ENCODE data around the gene ANAPC16.
A peak's percentile ranks its signal among the peaks of the same experiment; 100 is the strongest.

ANAPC16 gene

GRCh38 chr10:72274213-72274729 is 58.5 kb downstream of the ANAPC16 start:
- H3K36me3 ChIP-seq (ENCODE audit: insufficient read depth, low read length): peaks cover 25% of the 10 kb centered on the region
- TF ChIP-seq EZH2 (IDR thresholded peaks at IDR 0.05; ENCODE audit: borderline replicate concordance, low read length) (no peak), CTCF (IDR thresholded peaks at IDR 0.05; ENCODE audit: low read length) (no peak)
- no peaks in the 10 kb centered on the region for H3K9me3 ChIP-seq (ENCODE audit: low read length)
- no peaks in the 10 kb centered on the region for H3K9me2 ChIP-seq (ENCODE audit: low read depth, low read length)
- H3K79me2 ChIP-seq (ENCODE audit: insufficient read depth, low read length): no peaks in the 10 kb centered on the region
- peaks cover 9% of the 10 kb centered on the region; the same call in 1 of the 2 replicates for H3F3A ChIP-seq (ENCODE audit: insufficient read depth, low read length)
- H3K4me2 ChIP-seq (ENCODE audit: low read length): peak overlapping the region; percentile 84
- no peaks in the 10 kb centered on the region for H4K20me1 ChIP-seq (ENCODE audit: insufficient read depth, low read length)
- peaks cover 29% of the 10 kb centered on the region for H3K4me1 ChIP-seq (ENCODE audit: insufficient read depth, low read length, severe bottlenecking)
- H3K4me3 ChIP-seq (ENCODE audit: low read depth, low read length, poor library complexity, severe bottlenecking): peak overlapping the region; percentile 87
- no peak overlapping the region for H2AFZ ChIP-seq (ENCODE audit: low read length)
- peak overlapping the region; percentile 92 for H3K27ac ChIP-seq (ENCODE audit: low read depth, low read length, poor library complexity, severe bottlenecking)
- H3K9ac ChIP-seq (ENCODE audit: low read length): peak overlapping the region; percentile 92
- H3K27me3 ChIP-seq (ENCODE audit: insufficient read depth, low read length): no peaks in the 10 kb centered on the region

- H2AFZ ChIP-seq (ENCODE audit: low read length): no peak overlapping the region
Measured at GRCh38 chr10:72274730-72275350, 59.0 kb downstream of the ANAPC16 start.

GRCh38 chr10:72275351-72276012 is 59.7 kb downstream of the ANAPC16 start:
- peaks cover 25% of the 10 kb centered on the region for H3K36me3 ChIP-seq (ENCODE audit: insufficient read depth, low read length)
- H3F3A ChIP-seq (ENCODE audit: insufficient read depth, low read length): peaks cover 9% of the 10 kb centered on the region; the same call in 1 of the 2 replicates
- H3K27me3 ChIP-seq (ENCODE audit: insufficient read depth, low read length): no peaks in the 10 kb centered on the region
- TF ChIP-seq CTCF (IDR thresholded peaks at IDR 0.05; ENCODE audit: low read length): no peak
- TF ChIP-seq EZH2 (IDR thresholded peaks at IDR 0.05; ENCODE audit: borderline replicate concordance, low read length): no peak
- H3K9me2 ChIP-seq (ENCODE audit: low read depth, low read length): no peaks in the 10 kb centered on the region
- H3K4me2 ChIP-seq (ENCODE audit: low read length): peak overlapping the region; percentile 84
- H2AFZ ChIP-seq (ENCODE audit: low read length): no peak overlapping the region
- H3K79me2 ChIP-seq (ENCODE audit: insufficient read depth, low read length): no peaks in the 10 kb centered on the region
- no peaks in the 10 kb centered on the region for H3K9me3 ChIP-seq (ENCODE audit: low read length)
- peak overlapping the region; percentile 92 for H3K27ac ChIP-seq (ENCODE audit: low read depth, low read length, poor library complexity, severe bottlenecking)
- peaks cover 29% of the 10 kb centered on the region for H3K4me1 ChIP-seq (ENCODE audit: insufficient read depth, low read length, severe bottlenecking)
- no peaks in the 10 kb centered on the region for H4K20me1 ChIP-seq (ENCODE audit: insufficient read depth, low read length)
- H3K9ac ChIP-seq (ENCODE audit: low read length): peak overlapping the region; percentile 92
- peak overlapping the region; percentile 87 for H3K4me3 ChIP-seq (ENCODE audit: low read depth, low read length, poor library complexity, severe bottlenecking)

More at GRCh38 chr10:72274730-72275350, 59.0 kb downstream of the ANAPC16 start:
- peak overlapping the region; percentile 87 for H3K4me3 ChIP-seq (ENCODE audit: low read depth, low read length, poor library complexity, severe bottlenecking)
- peaks cover 9% of the 10 kb centered on the region; the same call in 1 of the 2 replicates for H3F3A ChIP-seq (ENCODE audit: insufficient read depth, low read length)
- no peaks in the 10 kb centered on the region for H3K79me2 ChIP-seq (ENCODE audit: insufficient read depth, low read length)
- H3K4me1 ChIP-seq (ENCODE audit: insufficient read depth, low read length, severe bottlenecking): peaks cover 29% of the 10 kb centered on the region
- peak overlapping the region; percentile 92 for H3K27ac ChIP-seq (ENCODE audit: low read depth, low read length, poor library complexity, severe bottlenecking)
- peaks cover 25% of the 10 kb centered on the region for H3K36me3 ChIP-seq (ENCODE audit: insufficient read depth, low read length)
- TF ChIP-seq CTCF (IDR thresholded peaks at IDR 0.05; ENCODE audit: low read length) (peak; percentile 92), EZH2 (IDR thresholded peaks at IDR 0.05; ENCODE audit: borderline replicate concordance, low read length) (no peak)
- H3K9me2 ChIP-seq (ENCODE audit: low read depth, low read length): no peaks in the 10 kb centered on the region
- H3K27me3 ChIP-seq (ENCODE audit: insufficient read depth, low read length): no peaks in the 10 kb centered on the region
- H4K20me1 ChIP-seq (ENCODE audit: insufficient read depth, low read length): no peaks in the 10 kb centered on the region
- peak overlapping the region; percentile 84 for H3K4me2 ChIP-seq (ENCODE audit: low read length)
- H3K9me3 ChIP-seq (ENCODE audit: low read length): no peaks in the 10 kb centered on the region
- H3K9ac ChIP-seq (ENCODE audit: low read length): peak overlapping the region; percentile 92

Measured in OCI-LY1 (cell line).